Measurements from ENCODE around the gene EVA1C.

DNA sequence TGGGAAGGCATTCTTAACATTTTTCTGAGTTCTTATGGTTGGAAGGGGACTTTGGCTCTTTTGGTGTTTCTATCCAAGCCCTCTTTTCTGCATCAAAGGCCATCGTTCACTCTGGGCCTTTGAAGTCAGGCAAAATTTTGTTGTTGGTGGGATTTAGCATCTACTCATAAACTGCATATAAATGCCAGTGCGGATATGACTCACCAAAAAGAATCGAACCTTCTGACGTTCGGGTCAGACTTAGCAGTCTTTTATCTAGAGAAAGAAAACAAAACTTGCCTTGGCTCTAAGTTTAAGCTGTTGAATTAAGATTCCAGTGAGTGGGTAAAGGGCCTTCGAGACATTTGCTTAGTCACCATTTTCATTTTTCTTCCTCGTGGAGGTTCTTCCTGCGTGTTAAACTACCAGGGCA is 51.4 kb downstream of the EVA1C start:
- no peak for TF ChIP-seq EZH2phosphoT487 (IDR thresholded peaks at IDR 0.05; ENCODE audit: borderline replicate concordance)
- TF ChIP-seq, protein P1, sequence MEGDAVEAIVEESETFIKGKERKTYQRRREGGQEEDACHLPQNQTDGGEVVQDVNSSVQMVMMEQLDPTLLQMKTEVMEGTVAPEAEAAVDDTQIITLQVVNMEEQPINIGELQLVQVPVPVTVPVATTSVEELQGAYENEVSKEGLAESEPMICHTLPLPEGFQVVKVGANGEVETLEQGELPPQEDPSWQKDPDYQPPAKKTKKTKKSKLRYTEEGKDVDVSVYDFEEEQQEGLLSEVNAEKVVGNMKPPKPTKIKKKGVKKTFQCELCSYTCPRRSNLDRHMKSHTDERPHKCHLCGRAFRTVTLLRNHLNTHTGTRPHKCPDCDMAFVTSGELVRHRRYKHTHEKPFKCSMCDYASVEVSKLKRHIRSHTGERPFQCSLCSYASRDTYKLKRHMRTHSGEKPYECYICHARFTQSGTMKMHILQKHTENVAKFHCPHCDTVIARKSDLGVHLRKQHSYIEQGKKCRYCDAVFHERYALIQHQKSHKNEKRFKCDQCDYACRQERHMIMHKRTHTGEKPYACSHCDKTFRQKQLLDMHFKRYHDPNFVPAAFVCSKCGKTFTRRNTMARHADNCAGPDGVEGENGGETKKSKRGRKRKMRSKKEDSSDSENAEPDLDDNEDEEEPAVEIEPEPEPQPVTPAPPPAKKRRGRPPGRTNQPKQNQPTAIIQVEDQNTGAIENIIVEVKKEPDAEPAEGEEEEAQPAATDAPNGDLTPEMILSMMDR (conservative IDR thresholded peaks at IDR 0.05; ENCODE audit: low read length) = no peak
